DMS 273 treated with DMSO at 0.1 percent for 48 hours (cell line): Measurements from ENCODE around the gene COX11.
A peak's percentile ranks its signal among the peaks of the same experiment; 100 is the strongest.

ENCODE experiments used
- DNase-seq: peaks from one replicate; lab custom pipeline; 2025; lab: John Stamatoyannopoulos, UW

COX11 gene

DNA sequence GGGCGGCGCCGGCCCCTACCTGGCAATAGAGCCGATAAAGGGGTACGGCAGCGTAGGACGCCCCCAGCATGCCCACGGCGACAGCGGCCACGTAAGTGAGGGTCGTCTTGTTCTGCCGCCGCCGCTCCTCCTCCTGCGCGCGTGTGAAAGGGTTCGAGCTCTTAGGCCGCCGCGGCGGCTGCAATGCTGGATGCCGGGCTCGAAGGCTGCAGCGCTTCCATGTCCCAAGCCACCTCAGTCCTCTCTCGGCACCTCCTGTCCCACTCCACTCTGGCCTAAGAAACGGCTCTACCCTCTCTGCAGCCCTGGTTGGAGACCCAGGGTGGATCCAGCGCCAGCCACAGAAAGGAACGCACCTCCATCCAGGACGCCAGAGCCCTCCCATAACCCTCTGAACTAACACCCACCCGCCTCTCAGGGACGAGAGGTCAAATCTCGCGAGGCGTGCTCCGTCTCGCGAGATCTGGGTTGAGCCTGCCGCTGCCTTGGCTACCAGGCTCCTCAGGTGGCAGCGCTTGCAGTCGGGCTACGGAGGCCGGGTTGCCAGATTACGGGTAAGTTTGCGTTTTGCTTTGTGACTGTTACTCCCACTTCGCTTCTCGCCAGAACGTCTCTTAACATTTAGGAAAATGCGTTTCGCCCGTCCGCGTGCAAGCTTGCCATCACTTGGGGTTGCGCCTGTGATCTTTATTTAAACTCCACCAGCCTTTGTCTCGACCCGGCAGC is at the start of gene COX11, which contains the start of gene STXBP4:
Gene COX11 (minus strand): TSS at position 393 of the 726 bp plus-strand sequence. CDS start 8 bp downstream, at position 385.
Gene STXBP4 (plus strand): TSS at position 504 of the 726 bp plus-strand sequence. CDS start 17,455 bp downstream, outside the sequence.
- DNase-seq, result peak; percentile 87

DNA sequence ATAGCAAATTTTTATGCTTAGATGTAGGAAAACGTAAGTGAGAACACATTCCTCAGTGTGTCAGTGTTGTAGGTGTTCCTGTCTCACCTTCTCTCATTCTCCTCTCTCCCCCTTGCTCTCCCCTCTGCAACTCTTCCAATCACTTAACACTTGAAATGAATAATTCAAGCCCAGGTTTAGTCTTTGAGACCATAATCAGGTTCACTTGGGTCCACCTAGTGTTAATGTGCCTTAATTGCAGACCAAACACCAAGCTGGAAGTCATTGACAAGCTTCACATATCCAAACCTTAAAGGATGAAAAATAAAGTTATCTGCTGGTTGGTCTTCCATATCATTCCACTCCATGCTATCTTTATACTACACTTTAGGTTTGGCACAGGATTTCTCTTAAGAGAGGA is 37.1 kb upstream of the COX11 start:
- no peak for DNase-seq

DNA sequence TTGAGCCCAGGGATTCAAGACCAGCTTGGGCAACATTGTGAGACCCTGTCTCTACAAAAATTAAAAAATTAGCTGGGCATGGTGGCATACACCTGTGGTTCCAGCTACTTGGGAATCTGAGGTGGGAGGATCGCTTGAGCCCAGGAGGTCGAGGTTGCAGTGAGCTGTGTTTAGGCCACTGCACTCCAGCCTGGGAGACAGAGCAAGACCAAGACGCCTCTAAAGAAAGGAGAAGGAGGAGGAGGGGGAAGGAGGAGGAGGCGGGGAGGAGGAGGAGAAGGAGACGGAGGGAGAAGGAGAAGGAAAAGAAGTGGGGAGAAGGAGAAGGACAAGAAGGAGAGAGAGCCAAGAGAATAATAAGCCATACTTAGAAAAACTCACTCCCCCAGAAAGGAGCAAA is 36.0 kb upstream of the COX11 start:
- DNase-seq, result no peak

DNA sequence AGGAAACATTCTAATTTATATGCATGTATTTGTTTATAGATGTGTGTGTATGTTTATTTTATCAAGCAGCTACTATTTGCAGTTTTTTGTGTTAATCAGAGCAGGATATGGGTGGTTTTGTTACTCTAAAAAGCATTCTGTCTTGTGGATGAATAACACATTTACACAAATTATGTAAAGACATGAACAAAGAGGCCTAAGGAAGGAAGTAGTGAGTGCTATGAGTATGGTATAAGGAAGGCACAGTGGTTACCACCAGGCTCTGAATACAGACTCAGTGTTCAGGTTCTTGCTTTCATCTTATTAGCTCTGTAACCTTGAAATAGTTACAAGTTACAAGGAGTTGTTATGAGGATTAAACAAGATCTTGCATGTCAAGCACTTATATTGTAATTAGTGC is 34.0 kb upstream of the COX11 start:
- DNase-seq, result no peak

- DNase-seq, result no peak
Measured at GRCh38 chr17:54996441-54996840, 28.0 kb upstream of the COX11 start.

DNA sequence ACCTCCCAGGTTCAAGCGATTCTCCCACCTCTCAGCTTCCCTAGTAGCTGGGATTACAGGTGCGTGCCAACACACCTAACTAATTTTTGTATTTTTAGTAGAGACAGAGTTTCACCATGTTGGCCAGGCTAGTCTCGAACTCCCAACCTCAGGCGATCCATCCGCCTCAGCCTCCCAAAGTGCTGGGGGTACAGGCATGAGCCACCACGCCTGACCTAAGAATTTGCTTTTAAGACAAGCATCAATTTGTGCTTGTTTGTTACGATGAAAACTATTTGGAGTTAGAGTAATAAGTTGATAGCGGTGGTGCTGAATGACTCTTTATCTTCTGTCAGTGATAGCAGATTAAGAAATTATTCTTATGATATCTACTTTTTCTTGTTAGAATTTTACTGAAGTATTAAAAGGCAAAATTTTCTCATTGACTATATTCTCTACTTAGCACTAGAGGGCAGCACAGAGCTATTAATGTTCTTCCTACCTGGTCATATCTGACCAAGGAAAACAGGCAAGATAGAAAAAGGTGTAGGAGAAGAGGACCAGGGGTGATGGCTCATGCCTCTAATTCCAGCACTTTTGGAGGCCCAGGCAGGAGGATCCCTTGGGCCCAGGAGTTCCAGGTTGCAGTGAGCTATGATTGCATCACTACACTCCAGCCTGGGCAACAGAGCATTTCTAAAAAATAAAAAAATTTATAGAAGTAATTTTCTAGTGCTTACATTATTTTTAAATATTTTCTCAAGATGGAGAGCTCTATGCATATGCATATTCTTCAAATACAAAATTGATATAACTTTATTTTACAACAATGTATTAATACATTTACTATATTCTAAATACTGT is 24.6 kb upstream of the COX11 start:
- DNase-seq, result no peak

GRCh38 chr17:54991567-54991966 is 23.1 kb upstream of the COX11 start:
- no peak for DNase-seq

- no peak for DNase-seq
Measured at GRCh38 chr17:54990118-54990517, 21.7 kb upstream of the COX11 start.

- DNase-seq, result no peak
Measured at GRCh38 chr17:54985476-54985875, 17.0 kb upstream of the COX11 start.

DNA sequence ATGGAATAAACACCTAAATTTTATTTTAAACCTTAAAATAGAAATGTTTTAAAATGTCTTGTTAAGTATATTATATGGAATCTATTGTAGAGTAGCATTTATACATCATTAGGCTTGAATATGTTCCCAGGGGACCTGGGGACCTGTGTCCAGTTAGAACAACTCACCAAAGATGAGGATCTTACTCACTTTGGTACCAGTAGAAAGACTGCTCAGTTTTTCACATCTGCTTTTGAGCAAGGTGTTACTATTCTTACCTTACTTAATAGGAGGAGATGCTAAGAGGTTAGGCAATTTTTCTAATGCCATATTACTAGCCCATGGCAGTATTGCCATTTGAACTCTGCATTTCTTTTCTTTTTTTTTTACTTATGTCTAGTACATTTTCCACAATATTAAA is 14.8 kb upstream of the COX11 start:
- no peak for DNase-seq

- DNase-seq, result no peak
Measured at GRCh38 chr17:54982399-54982798, 13.9 kb upstream of the COX11 start.

DNA sequence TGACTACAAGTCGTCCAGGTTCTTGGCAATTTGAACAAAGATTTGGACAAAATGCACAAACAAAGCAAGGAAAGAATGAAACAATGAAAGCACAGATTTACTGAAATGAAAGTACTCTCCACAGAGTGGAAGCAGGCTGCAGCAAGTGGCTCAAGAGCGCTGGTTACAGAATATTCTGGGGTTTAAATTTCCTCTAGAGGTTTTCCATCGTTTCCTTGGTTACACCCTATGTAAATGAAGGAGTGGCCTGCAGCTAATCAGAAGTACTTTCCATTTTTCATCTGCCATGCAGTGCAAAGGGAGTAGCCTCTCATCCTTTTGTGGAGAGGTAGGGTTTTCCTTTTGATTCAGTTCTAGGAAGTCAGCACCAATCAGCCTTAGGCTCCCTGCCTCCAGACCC is 11.9 kb upstream of the COX11 start:
- no peak for DNase-seq

- DNase-seq, result no peak
Measured at GRCh38 chr17:54979657-54980056, 11.2 kb upstream of the COX11 start.

DNA sequence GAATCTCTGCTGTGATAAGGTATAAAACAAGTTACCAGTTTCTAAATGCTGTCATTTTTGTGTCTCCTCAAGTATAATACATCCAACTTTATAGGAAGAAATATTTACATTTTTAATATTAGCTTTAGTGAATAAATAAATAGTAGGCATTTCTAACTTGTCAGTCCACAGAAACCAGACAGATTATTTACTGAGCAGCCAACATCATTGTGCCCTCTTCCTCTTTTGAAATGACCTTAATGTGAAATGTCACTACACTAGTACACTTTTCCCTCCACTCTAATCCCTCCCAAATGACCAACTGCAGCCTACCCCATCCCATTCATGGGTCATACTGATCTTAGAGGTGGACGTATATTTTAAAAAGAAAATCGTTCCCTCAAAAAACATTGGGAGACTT is 9.3 kb upstream of the COX11 start:
- DNase-seq, result no peak

- DNase-seq, result no peak
Measured at GRCh38 chr17:54976316-54976715, 7.9 kb upstream of the COX11 start.

- no peak for DNase-seq
Measured at GRCh38 chr17:54974759-54975158, 6.3 kb upstream of the COX11 start.

DNA sequence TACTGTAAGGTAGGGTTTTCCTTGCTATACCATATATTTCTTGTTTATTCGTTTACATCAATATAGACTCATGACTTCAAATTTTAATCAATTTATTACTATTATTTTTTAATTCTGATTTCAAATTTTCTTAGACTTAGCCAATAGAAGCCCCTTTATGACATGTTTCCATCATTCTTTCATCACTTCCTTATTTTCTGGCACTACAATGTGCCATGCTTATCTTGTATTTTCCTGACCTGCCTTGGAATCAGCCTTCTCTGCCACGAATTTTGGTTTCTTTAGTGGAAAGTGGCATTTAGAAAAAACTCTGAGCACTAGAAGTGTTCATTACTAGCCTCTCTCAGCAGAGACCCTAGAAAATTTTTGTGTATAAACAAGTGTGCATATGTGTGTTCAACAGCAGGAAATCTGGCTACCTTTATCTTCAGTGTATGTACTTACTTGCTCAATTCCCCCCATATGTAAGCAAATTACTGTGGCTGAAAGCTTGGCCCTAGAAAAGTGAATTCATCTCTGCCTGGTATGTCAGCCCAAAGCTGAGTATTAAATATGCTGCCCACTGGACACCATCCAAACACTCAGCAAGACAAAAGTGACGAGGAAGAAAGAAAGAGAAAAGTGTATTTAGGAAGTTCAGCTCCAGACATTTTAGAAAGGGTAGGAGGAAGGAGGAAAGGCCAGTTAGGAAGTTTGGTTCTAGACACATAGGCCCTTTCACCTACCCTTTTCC is 4.1 kb upstream of the COX11 start:
- no peak for DNase-seq

GRCh38 chr17:54971901-54972300 is 3.4 kb upstream of the COX11 start:
- no peak for DNase-seq

DNA sequence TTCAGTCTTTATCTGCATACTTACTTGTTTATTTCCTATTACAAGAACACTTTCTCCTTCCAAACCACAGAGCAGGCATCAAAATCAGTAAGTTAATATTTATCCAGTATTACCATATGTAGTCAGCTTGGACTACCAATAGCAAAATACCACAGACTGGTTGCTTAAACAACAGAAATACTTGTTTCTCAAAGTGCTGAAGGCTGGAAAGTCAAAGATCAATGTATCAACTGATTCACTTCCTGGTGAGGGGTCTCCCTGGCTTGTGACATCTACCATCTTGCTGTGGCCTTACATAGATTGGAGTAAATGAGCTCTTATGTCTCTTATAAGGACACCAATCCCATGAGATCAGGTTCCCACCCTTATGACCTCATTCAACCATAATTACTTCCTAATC is 2.7 kb upstream of the COX11 start:
- DNase-seq, result no peak

- no peak for DNase-seq
Measured at GRCh38 chr17:54969658-54970572, 1.5 kb upstream of the COX11 start.

DNA sequence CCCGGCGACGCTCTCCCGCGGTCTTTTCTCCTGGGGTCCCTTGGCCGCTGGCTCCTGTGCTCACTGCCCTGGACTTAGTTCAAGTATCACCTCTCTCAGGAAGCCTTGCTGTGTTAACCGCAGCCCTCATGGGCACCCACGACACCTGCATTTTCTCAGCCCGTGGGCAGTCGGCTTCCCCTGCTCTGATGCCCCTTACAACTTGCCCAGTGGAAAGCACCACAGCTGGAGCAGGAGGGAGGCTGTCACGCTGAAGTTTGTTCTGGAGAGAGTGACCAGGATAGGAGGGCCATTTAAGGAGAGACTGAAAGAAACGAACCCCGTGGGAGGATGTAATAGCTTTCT is 506 bp upstream of the COX11 start:
- no peak for DNase-seq
